GM12801 (cell line): ENCODE results near the gene FUNDC1.

ENCODE experiments used
- TF ChIP-seq, protein P1 (sequence below): IDR thresholded peaks from one replicate; pipeline ENCODE4 v1.5.1; 2011; ENCODE audit warnings: control low read depth; ENCODE audit not compliant: insufficient read length; ENCODE audit errors: extremely low read depth

The FUNDC1 gene, protein sequence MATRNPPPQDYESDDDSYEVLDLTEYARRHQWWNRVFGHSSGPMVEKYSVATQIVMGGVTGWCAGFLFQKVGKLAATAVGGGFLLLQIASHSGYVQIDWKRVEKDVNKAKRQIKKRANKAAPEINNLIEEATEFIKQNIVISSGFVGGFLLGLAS

DNA sequence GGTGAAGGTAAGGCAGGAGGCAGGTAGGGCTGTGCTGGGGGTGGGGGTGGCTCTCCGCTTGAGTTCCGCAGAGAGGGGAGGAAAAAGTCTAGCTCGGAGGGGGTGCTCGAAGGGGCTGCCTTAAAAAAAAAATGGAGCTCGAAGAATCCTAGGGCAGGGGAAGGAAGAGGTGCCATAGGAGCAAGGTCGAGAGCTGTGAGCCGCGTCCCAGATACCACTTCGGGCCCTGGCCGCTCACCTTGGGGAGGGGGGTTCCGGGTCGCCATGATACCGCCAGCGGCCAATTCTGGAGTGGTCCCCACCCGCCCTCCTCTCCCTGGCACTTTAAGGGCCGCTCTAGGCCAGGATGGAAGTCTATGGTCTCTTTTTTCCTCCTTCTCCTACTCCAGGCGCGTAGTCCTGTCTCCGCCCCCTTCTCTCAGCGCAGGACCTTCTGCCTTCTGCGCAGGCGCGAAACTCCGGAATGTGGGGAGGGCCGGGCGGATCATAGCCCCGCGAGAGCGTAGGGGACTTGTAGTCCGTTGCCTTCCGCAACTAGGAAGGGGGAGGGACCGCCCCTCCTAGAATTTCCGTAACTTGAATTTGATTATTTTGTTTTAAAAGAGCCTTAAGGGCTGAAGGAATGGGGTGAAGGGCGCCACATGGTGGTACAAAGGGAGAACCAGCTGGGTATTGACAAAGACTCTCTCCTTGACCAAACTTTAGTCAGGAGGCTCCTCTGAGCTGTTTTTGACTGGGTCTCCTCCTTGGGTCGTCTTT lies at the start of gene FUNDC1:
Gene FUNDC1 (minus strand): TSS at position 293 of the 759 bp plus-strand sequence. CDS start 27 bp downstream, at position 266.
- TF ChIP-seq, protein P1, sequence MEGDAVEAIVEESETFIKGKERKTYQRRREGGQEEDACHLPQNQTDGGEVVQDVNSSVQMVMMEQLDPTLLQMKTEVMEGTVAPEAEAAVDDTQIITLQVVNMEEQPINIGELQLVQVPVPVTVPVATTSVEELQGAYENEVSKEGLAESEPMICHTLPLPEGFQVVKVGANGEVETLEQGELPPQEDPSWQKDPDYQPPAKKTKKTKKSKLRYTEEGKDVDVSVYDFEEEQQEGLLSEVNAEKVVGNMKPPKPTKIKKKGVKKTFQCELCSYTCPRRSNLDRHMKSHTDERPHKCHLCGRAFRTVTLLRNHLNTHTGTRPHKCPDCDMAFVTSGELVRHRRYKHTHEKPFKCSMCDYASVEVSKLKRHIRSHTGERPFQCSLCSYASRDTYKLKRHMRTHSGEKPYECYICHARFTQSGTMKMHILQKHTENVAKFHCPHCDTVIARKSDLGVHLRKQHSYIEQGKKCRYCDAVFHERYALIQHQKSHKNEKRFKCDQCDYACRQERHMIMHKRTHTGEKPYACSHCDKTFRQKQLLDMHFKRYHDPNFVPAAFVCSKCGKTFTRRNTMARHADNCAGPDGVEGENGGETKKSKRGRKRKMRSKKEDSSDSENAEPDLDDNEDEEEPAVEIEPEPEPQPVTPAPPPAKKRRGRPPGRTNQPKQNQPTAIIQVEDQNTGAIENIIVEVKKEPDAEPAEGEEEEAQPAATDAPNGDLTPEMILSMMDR, result no peak

DNA sequence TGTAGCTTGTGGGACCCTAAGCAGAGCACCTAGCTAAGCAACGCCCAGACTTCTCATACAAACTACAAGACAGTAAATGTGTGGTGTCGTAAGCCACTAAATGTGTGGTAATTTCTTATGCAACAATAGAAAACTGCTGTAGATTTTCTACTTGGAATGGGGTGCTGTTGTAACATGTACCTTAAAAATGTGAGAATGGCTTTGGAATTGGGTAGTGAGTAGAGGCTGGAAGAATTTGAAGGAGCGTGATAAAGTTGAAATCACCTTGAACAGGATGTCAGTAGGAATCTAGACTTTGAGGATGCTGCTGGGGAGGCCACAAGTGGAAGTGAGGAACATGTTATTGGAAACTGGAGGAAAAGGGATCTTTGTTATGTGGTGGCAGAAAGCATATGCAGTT lies 43.2 kb upstream of the FUNDC1 start:
- TF ChIP-seq, protein P1, result no peak

DNA sequence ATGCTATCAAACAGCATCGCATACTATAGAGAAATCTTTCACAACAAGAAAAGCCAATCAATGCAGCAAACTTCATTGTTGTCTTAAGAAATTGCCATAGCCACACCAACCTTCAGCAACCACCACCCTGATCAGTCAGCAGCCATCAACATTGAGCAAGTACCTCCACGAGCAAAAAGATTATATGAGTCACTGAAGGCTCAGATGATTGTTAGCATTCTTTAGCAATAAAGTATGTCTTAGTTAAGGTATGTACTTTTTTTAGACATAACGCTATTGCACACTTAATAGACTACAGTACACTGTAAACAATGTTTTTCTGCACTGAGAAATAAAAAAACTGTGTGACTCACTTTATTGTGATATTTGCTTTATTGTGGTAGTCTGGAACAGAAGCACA lies 37.8 kb upstream of the FUNDC1 start:
- TF ChIP-seq, protein P1, result no peak

DNA sequence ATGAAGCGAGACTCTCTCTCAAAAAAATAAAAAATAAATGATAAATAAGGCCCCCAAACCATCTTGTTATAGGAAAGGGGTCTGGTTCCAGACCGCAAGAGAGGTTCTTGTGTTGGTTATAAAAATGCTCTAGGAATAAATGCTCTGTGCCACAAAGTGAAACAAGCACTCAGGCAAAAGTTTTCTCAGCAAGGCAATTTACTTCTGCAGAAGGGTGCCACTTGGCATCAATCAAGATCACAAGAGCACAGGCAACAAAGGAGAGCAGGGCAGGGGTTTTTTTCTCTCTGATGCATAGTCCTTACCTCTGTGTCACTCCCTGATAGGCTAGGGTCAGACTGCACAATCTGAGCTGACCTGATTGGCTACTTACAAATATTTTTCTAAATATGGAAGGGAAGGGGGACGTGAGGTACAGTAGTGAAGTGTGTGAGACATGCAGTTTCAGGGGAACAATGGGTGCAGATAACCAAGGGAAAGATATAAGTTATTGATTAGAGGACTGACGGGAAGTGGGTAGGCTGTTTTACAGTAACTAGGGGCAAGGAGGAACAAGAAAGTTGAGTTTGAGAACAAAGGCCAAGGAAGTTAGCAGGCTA lies 29.8 kb upstream of the FUNDC1 start:
- TF ChIP-seq, protein P1, result no peak

DNA sequence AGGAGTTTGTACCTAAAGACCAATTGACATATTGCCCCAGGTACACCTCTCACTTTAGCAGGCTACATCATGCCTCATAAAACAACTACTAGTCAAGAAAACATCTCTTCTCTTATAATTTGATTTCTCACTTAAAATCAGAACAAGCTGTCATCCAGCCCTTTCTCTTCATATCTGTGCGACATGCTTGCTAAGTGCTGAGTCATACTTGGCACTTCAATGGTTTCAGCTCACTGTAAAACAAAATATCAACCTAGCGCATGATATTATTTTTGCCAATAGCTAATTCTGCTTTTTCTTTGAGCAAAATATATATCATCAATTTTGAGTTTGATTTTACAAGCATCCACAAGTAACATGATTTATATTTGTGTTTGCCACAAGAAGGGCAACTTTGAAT lies 27.9 kb upstream of the FUNDC1 start:
- TF ChIP-seq, protein P1, result no peak

DNA sequence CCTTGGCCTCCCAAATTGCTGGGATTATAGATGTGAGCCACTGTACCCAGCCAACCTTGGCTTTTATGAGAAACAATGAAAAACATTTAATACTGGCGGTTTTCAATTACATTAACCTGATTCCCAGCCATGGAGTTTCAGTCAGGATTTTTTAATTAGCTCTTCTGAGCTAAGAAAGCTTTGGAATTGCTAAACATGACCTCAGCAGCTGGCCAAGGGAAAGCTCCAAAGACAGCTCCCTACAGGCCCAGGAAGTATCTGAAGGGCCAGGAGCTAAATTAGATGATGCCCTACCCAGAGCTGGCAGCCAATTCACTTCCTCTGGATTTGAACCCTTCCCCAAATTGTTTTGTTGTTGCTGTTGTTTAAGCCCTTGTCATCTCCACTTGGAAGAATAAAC lies 26.5 kb upstream of the FUNDC1 start:
- TF ChIP-seq, protein P1, result no peak

DNA sequence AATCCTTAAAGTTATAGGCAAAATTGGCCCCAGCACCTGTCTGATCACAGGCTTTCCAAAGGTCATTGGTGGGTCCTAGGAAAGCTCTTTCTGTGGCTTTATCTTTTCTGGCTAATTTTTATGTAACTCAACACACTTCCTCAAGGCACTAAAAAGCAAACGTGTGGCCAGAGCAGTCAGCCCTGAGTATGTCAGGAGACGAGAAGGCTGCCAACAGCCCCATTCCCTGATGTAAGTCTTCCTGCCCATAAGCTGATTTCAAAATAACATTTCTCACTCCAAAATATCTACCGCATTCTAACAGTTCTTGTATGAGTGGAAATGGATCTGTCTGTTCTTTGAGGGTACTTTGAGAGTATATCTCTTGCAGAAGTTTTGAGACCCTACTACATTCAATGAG lies 25.5 kb upstream of the FUNDC1 start:
- TF ChIP-seq, protein P1, result no peak
